Activated CD8-positive, alpha-beta memory T cell treated with anti-CD3 and anti-CD28 coated beads, Interleukin-2, amount 10 ng/mL, durations not matched to agents 7 days and 5 days (primary cell): ENCODE results near the gene ZNF75A. TPM values are rescaled to one million over a fixed set of nuclear protein-coding genes. Genes with fewer than 3 reads are reported as not detected.

Experiments
- ATAC-seq: fragments of 150-1000 bp; cut with Tn5 transposase; one replicate; pipeline ENCODE4 v1.10.0; 2021; ENCODE audit warnings: moderate library complexity
- CTCF ChIA-PET: fragments of 350-600 bp; sonication (Branson Sonifier 250); formaldehyde crosslinking; loops from one replicate; lab custom pipeline; 2021; ENCODE audit warnings: antibody characterized with exemption; lab: Charles Lee
- DNase-seq: peaks from one replicate; pipeline ENCODE4 v3.0.0-alpha.2; 2020
- H3K27ac Mint-ChIP-seq: one replicate; pipeline ENCODE4 v1.8.0; 2021; ENCODE audit warnings: mild to moderate bottlenecking, mixed read lengths
- H3K27me3 Mint-ChIP-seq: one replicate; pipeline ENCODE4 v1.8.0; 2021; ENCODE audit warnings: mixed read lengths
- H3K36me3 Mint-ChIP-seq: one replicate; pipeline ENCODE4 v1.8.0; 2021; ENCODE audit warnings: mild to moderate bottlenecking, mixed read lengths
- H3K4me1 Mint-ChIP-seq: one replicate; pipeline ENCODE4 v1.8.0; 2021; ENCODE audit warnings: mixed read lengths
- H3K4me3 Mint-ChIP-seq: one replicate; pipeline ENCODE4 v1.8.0; 2021; ENCODE audit warnings: mild to moderate bottlenecking, moderate library complexity, mixed read lengths
- H3K9me3 Mint-ChIP-seq: one replicate; pipeline ENCODE4 v1.8.0; 2022; ENCODE audit warnings: low read depth, mixed read lengths
- total RNA-seq, 2 experiments: library from RNA; stranded (reverse); gene quantifications; one replicate each; pipeline ENCODE4 v1.2.3, GENCODE V29; 2021

The ZNF75A gene
- total RNA-seq, 2 experiments from 2014 or later, result 37.5 to 38.4 TPM

- Mint-ChIP-seq H3K4me3 (no peak overlapping the region), H3K4me1 (no peaks in the 10 kb centered on the region), H3K9me3 (no peaks in the 10 kb centered on the region), H3K36me3 (peaks cover 3% of the 10 kb centered on the region), H3K27me3 (peaks cover 27% of the 10 kb centered on the region), H3K27ac (no peak overlapping the region)
- CTCF ChIA-PET, result no interaction called here
- no peak for DNase-seq
- no peak for ATAC-seq
Measured at GRCh38 chr16:3274947-3275346, 30.4 kb upstream of the ZNF75A start.

GRCh38 chr16:3276679-3277078 is 28.6 kb upstream of the ZNF75A start:
- Mint-ChIP-seq H3K27me3 (peaks cover 33% of the 10 kb centered on the region), H3K4me1 (peaks cover 4% of the 10 kb centered on the region), H3K4me3 (no peak overlapping the region), H3K36me3 (peaks cover 3% of the 10 kb centered on the region), H3K9me3 (peaks cover 3% of the 10 kb centered on the region), H3K27ac (no peak overlapping the region)
- no peak for ATAC-seq
- no peak for DNase-seq
- CTCF ChIA-PET, result interaction anchor here (0.6 to 1.5 kb wide), 2 partner anchors 10 to 29 kb away, joined by 4 to 8 read pairs; no protein-coding TSS in a partner anchor

- Mint-ChIP-seq H3K27me3 (peaks cover 24% of the 10 kb centered on the region), H3K9me3 (peaks cover 3% of the 10 kb centered on the region), H3K36me3 (peaks cover 30% of the 10 kb centered on the region), H3K4me1 (peaks cover 35% of the 10 kb centered on the region), H3K4me3 (peak overlapping the region; percentile 40), H3K27ac (no peak overlapping the region)
- no peak for DNase-seq
- no peak for ATAC-seq
- CTCF ChIA-PET, result interaction anchor here (6.7 kb wide), 1 partner anchor 16 kb away, joined by 44 read pairs; no protein-coding TSS in a partner anchor
Measured at GRCh38 chr16:3281222-3281820, 24.0 kb upstream of the ZNF75A start.

- no peak for DNase-seq
- H3K4me3 Mint-ChIP-seq, result peak overlapping the region; percentile 83
- peaks cover 39% of the 10 kb centered on the region for H3K36me3 Mint-ChIP-seq
- CTCF ChIA-PET, result interaction anchor here (1.0 to 6.7 kb wide), 7 partner anchors 17 to 222 kb away, joined by 3 to 44 read pairs (median 4); partner anchors contain the start of genes CLUAP1, NAA60, TIGD7 and ZNF597
- peak; percentile 34 for ATAC-seq
- peaks cover 5% of the 10 kb centered on the region for H3K9me3 Mint-ChIP-seq
- H3K27ac Mint-ChIP-seq, result peak overlapping the region; percentile 98
- H3K4me1 Mint-ChIP-seq, result peaks cover 35% of the 10 kb centered on the region
- peaks cover 16% of the 10 kb centered on the region for H3K27me3 Mint-ChIP-seq
Measured at GRCh38 chr16:3282103-3282729, 23.1 kb upstream of the ZNF75A start.

- peaks cover 46% of the 10 kb centered on the region for H3K36me3 Mint-ChIP-seq
- CTCF ChIA-PET, result interaction anchor here (0.7 to 6.7 kb wide), 9 partner anchors 18 to 222 kb away, joined by 3 to 44 read pairs (median 4); partner anchors contain the start of genes CLUAP1, NAA60, TIGD7 and ZNF174
- DNase-seq, result peak; percentile 96
- H3K27ac Mint-ChIP-seq, result peak within 1 kb of the TSS; percentile 98
- H3K4me3 Mint-ChIP-seq, result peak within 1 kb of the TSS; percentile 83
- H3K4me1 Mint-ChIP-seq, result peaks cover 35% of the 10 kb centered on the region
- ATAC-seq, result peak; percentile 90
- H3K27me3 Mint-ChIP-seq, result peaks cover 10% of the 10 kb centered on the region
- H3K9me3 Mint-ChIP-seq, result peaks cover 10% of the 10 kb centered on the region
Measured at GRCh38 chr16:3282730-3283542, 22.4 kb upstream of the ZNF75A start, which contains the start of gene ZNF263. Gene ZNF263, plus strand, starts transcription at chr16:3283491. Its CDS starts 328 bp downstream, at chr16:3283819.

GRCh38 chr16:3283543-3284447 is 21.5 kb upstream of the ZNF75A start:
- peak overlapping the region; percentile 83 for H3K4me3 Mint-ChIP-seq
- peaks cover 14% of the 10 kb centered on the region for H3K9me3 Mint-ChIP-seq
- ATAC-seq (no peak), DNase-seq (peak; percentile 46)
- peak overlapping the region; percentile 98 for H3K27ac Mint-ChIP-seq
- H3K36me3 Mint-ChIP-seq, result peaks cover 53% of the 10 kb centered on the region
- peaks cover 35% of the 10 kb centered on the region for H3K4me1 Mint-ChIP-seq
- CTCF ChIA-PET, result interaction anchor here (0.9 to 6.7 kb wide), 8 partner anchors 19 to 225 kb away, joined by 3 to 44 read pairs (median 4); partner anchors contain the start of genes ZNF174 and ZSCAN32
- H3K27me3 Mint-ChIP-seq, result peaks cover 5% of the 10 kb centered on the region

GRCh38 chr16:3285131-3285530 is 20.2 kb upstream of the ZNF75A start:
- peaks cover 35% of the 10 kb centered on the region for H3K4me1 Mint-ChIP-seq
- CTCF ChIA-PET, result interaction anchor here (1.1 to 6.7 kb wide), 3 partner anchors 20 to 40 kb away, joined by 3 to 44 read pairs (median 5); no protein-coding TSS in a partner anchor
- no peak for DNase-seq
- no peak overlapping the region for H3K27ac Mint-ChIP-seq
- peaks cover 20% of the 10 kb centered on the region for H3K9me3 Mint-ChIP-seq
- H3K36me3 Mint-ChIP-seq, result peaks cover 65% of the 10 kb centered on the region
- H3K4me3 Mint-ChIP-seq, result peak overlapping the region; percentile 83
- ATAC-seq, result no peak
- H3K27me3 Mint-ChIP-seq, result peaks cover 4% of the 10 kb centered on the region

- CTCF ChIA-PET, result interaction anchor here (1.2 to 1.3 kb wide), 2 partner anchors 9 to 107 kb away, joined by 3 to 4 read pairs; no protein-coding TSS in a partner anchor
- Mint-ChIP-seq H3K9me3 (peaks cover 45% of the 10 kb centered on the region), H3K27ac (no peak overlapping the region)
Measured at GRCh38 chr16:3289998-3290673, 15.2 kb upstream of the ZNF75A start.

GRCh38 chr16:3292604-3293003 is 12.7 kb upstream of the ZNF75A start:
- Mint-ChIP-seq H3K4me1 (no peaks in the 10 kb centered on the region), H3K4me3 (no peak overlapping the region), H3K36me3 (peaks cover 83% of the 10 kb centered on the region), H3K27me3 (no peaks in the 10 kb centered on the region), H3K27ac (no peak overlapping the region), H3K9me3 (peaks cover 41% of the 10 kb centered on the region)
- ATAC-seq, result no peak
- DNase-seq, result no peak
- CTCF ChIA-PET, result no interaction called here

More at GRCh38 chr16:3289998-3290673, 15.2 kb upstream of the ZNF75A start:
- no peak for ATAC-seq
- Mint-ChIP-seq H3K36me3 (peaks cover 92% of the 10 kb centered on the region), H3K4me3 (no peak overlapping the region), H3K4me1 (peaks cover 10% of the 10 kb centered on the region), H3K27me3 (no peaks in the 10 kb centered on the region)
- no peak for DNase-seq

- Mint-ChIP-seq H3K36me3 (peaks cover 77% of the 10 kb centered on the region), H3K4me1 (no peaks in the 10 kb centered on the region), H3K9me3 (peaks cover 39% of the 10 kb centered on the region), H3K4me3 (no peak overlapping the region), H3K27ac (no peak overlapping the region), H3K27me3 (no peaks in the 10 kb centered on the region)
- DNase-seq (no peak), ATAC-seq (no peak)
- CTCF ChIA-PET, result no interaction called here
Measured at GRCh38 chr16:3295209-3295608, 10.1 kb upstream of the ZNF75A start.

GRCh38 chr16:3295783-3296182 is 9.5 kb upstream of the ZNF75A start:
- DNase-seq, result no peak
- no peak overlapping the region for H3K4me3 Mint-ChIP-seq
- no peaks in the 10 kb centered on the region for H3K4me1 Mint-ChIP-seq
- no peaks in the 10 kb centered on the region for H3K27me3 Mint-ChIP-seq
- H3K36me3 Mint-ChIP-seq, result peaks cover 77% of the 10 kb centered on the region
- ATAC-seq, result no peak
- H3K27ac Mint-ChIP-seq, result no peak overlapping the region
- peaks cover 40% of the 10 kb centered on the region for H3K9me3 Mint-ChIP-seq
- CTCF ChIA-PET, result interaction anchor here (1.0 kb wide), 1 partner anchor 14 kb away, joined by 3 read pairs; no protein-coding TSS in a partner anchor
